MM.1S (cell line): ENCODE results near the gene SETBP1.
A peak's percentile ranks its signal among the peaks of the same experiment; 100 is the strongest.

Experiments
- DNase-seq: peaks from one replicate; pipeline ENCODE4 v3.0.0-alpha.2; 2015
- H2AFZ ChIP-seq: fragments of 300-600 bp; sonication (generic); 2 replicates; pipeline ENCODE4 v1.6.0; 2016; ENCODE audit warnings: antibody characterized with exemption, low read length
- H3F3A ChIP-seq: fragments of 300-600 bp; sonication (generic); 2 replicates; pipeline ENCODE4 v1.6.1; 2016; ENCODE audit warnings: mild to moderate bottlenecking, antibody characterized with exemption, low read length, moderate library complexity, mixed read lengths; ENCODE audit not compliant: insufficient read depth
- H3K27ac ChIP-seq: fragments of 300-600 bp; sonication (generic); 2 replicates; pipeline ENCODE4 v1.5.1; 2016; ENCODE audit warnings: mild to moderate bottlenecking, low read length
- H3K27me3 ChIP-seq: fragments of 300-600 bp; sonication (generic); replicated peaks from 2 replicates; pipeline ENCODE4 v1.6.0; 2016; ENCODE audit warnings: low read length; ENCODE audit not compliant: insufficient read depth
- H3K36me3 ChIP-seq: fragments of 300-600 bp; sonication (generic); replicated peaks from 2 replicates; pipeline ENCODE4 v1.6.1; 2016; ENCODE audit warnings: mild to moderate bottlenecking, low read length, mixed read lengths; ENCODE audit not compliant: insufficient read depth
- H3K4me1 ChIP-seq: fragments of 300-600 bp; sonication (generic); 2 replicates; pipeline ENCODE4 v1.6.1; 2016; ENCODE audit warnings: low read length, mixed read lengths
- H3K4me2 ChIP-seq: fragments of 300-600 bp; sonication (generic); 2 replicates; pipeline ENCODE4 v1.6.0; 2016; ENCODE audit warnings: low read depth, low read length
- H3K4me3 ChIP-seq: fragments of 300-600 bp; sonication (generic); 2 replicates; pipeline ENCODE4 v1.5.1; 2016; ENCODE audit warnings: low read length, mixed read lengths
- H3K79me2 ChIP-seq: fragments of 300-600 bp; sonication (generic); 2 replicates; pipeline ENCODE4 v1.6.1; 2016; ENCODE audit warnings: mixed run types, low read length, mixed read lengths
- H3K9ac ChIP-seq: fragments of 300-600 bp; sonication (generic); 2 replicates; pipeline ENCODE4 v1.6.1; 2016; ENCODE audit warnings: low read length, mixed read lengths
- H3K9me2 ChIP-seq: fragments of 300-600 bp; sonication (generic); replicated peaks from 2 replicates; pipeline ENCODE4 v1.6.1; 2016; ENCODE audit warnings: mild to moderate bottlenecking, low read length, mixed read lengths; ENCODE audit not compliant: insufficient read depth
- H3K9me3 ChIP-seq: fragments of 300-600 bp; sonication (generic); replicated peaks from 2 replicates; pipeline ENCODE4 v1.6.1; 2016; ENCODE audit warnings: mild to moderate bottlenecking, low read length, mixed read lengths; ENCODE audit not compliant: insufficient read depth
- H4K20me1 ChIP-seq: fragments of 300-600 bp; sonication (generic); 2 replicates; pipeline ENCODE4 v1.6.1; 2016; ENCODE audit warnings: mild to moderate bottlenecking, low read length, moderate library complexity, mixed read lengths; ENCODE audit not compliant: insufficient read depth
- CTCF ChIP-seq: fragments of 300-600 bp; sonication (generic); IDR thresholded peaks from 2 replicates; pipeline ENCODE4 v1.5.1; 2016; ENCODE audit warnings: antibody characterized with exemption, low read length, mixed read lengths
- EZH2 ChIP-seq: fragments of 300-600 bp; sonication (generic); optimal IDR thresholded peaks from 2 replicates; pipeline ENCODE3; 2017; ENCODE audit warnings: low read depth, mild to moderate bottlenecking, antibody characterized with exemption, low read length, mixed read lengths
- EZH2phosphoT487 ChIP-seq: fragments of 300-600 bp; sonication (generic); IDR thresholded peaks from 2 replicates; pipeline ENCODE4 v1.6.1; 2018; ENCODE audit warnings: antibody characterized with exemption, low read length

Gene SETBP1

GRCh38 chr18:45103319-45104048, 422.8 kb downstream of the SETBP1 start:
- Histone ChIP-seq H3K27me3 (no peaks in the 10 kb centered on the region), H4K20me1 (no peaks in the 10 kb centered on the region), H3F3A (peaks cover 35% of the 10 kb centered on the region), H3K9me2 (no peaks in the 10 kb centered on the region), H3K4me3 (no peak overlapping the region), H3K79me2 (no peaks in the 10 kb centered on the region), H3K4me2 (peak overlapping the region; percentile 42; the same call in 1 of the 2 replicates), H3K27ac (peak overlapping the region; percentile 87), H3K36me3 (no peaks in the 10 kb centered on the region), H3K4me1 (peaks cover 66% of the 10 kb centered on the region), H3K9ac (peak overlapping the region; percentile 42), H3K9me3 (no peaks in the 10 kb centered on the region), H2AFZ (peak overlapping the region; percentile 69)
- TF ChIP-seq EZH2phosphoT487 (no peak), EZH2 (no peak), CTCF (no peak)
- peak; percentile 45 for DNase-seq

- peak overlapping the region; percentile 87 for H3K27ac ChIP-seq
These were observed 423.3 kb downstream of the SETBP1 start for GRCh38 chr18:45104049-45104395.

GRCh38 chr18:45106331-45106774, 425.7 kb downstream of the SETBP1 start:
- Histone ChIP-seq H3F3A (peaks cover 35% of the 10 kb centered on the region), H3K27ac (peak overlapping the region; percentile 87), H2AFZ (peak overlapping the region; percentile 14; the same call in 1 of the 2 replicates), H3K4me1 (peaks cover 62% of the 10 kb centered on the region), H3K9me2 (no peaks in the 10 kb centered on the region), H3K4me3 (peak overlapping the region; percentile 25; the same call in 1 of the 2 replicates), H3K9ac (peak overlapping the region; percentile 52), H3K27me3 (no peaks in the 10 kb centered on the region), H3K36me3 (no peaks in the 10 kb centered on the region), H3K4me2 (peak overlapping the region; percentile 63), H4K20me1 (no peaks in the 10 kb centered on the region), H3K9me3 (no peaks in the 10 kb centered on the region), H3K79me2 (no peaks in the 10 kb centered on the region)
- peak; percentile 98 for DNase-seq
- TF ChIP-seq EZH2 (no peak), EZH2phosphoT487 (no peak), CTCF (no peak)

More at GRCh38 chr18:45104049-45104395, 423.3 kb downstream of the SETBP1 start:
- no peaks in the 10 kb centered on the region for H3K9me2 ChIP-seq
- H3K9ac ChIP-seq = peak overlapping the region; percentile 42
- H3K4me2 ChIP-seq = peak overlapping the region; percentile 42; the same call in 1 of the 2 replicates
- no peaks in the 10 kb centered on the region for H3K36me3 ChIP-seq
- H3F3A ChIP-seq = peaks cover 35% of the 10 kb centered on the region
- H3K79me2 ChIP-seq = no peaks in the 10 kb centered on the region
- no peak overlapping the region for H3K4me3 ChIP-seq
- H3K9me3 ChIP-seq = no peaks in the 10 kb centered on the region
- no peaks in the 10 kb centered on the region for H4K20me1 ChIP-seq
- H3K27me3 ChIP-seq = no peaks in the 10 kb centered on the region
- TF ChIP-seq CTCF (no peak), EZH2 (no peak), EZH2phosphoT487 (no peak)
- H3K4me1 ChIP-seq = peaks cover 66% of the 10 kb centered on the region
- peak; percentile 17 for DNase-seq
- H2AFZ ChIP-seq = peak overlapping the region; percentile 69
